GM18526 (cell line): ENCODE data around the gene PRR20D.
"Not testable (repeated sequence)": the region's sequence is repeated elsewhere in the genome, so short reads cannot be mapped to it uniquely, and the experiment has no call there.

ENCODE experiments used
- POLR2A ChIP-seq: IDR thresholded peaks from 3 replicates; pipeline ENCODE4 v1.6.1; 2011; ENCODE audit not compliant: insufficient read length; ENCODE audit errors: extremely low read depth

Gene PRR20D

DNA sequence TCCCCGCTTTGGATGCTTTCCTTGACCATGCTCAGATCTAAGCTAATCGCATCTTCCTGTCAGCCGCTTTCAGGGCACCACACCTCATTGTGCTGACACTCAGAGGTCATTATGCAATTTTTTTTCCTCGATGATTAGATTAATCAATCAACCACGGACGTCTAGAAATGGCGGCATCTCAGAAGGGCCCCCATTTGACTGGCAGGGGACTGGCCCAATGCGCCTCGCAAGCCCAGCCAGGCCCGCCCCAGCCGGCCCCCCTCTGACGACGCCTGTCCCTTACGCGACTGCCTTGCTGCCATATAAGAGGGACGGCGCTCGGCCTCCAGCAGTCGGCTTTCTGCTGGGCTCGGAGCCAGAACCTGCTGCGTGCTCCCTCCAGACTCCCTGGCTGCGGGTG is at the start of gene PRR20D:
TSS of gene PRR20D (plus strand) at position 301 of the 400 bp plus-strand sequence. CDS start 387 bp downstream, outside the sequence.
- not testable (repeated sequence) for TF ChIP-seq POLR2A

DNA sequence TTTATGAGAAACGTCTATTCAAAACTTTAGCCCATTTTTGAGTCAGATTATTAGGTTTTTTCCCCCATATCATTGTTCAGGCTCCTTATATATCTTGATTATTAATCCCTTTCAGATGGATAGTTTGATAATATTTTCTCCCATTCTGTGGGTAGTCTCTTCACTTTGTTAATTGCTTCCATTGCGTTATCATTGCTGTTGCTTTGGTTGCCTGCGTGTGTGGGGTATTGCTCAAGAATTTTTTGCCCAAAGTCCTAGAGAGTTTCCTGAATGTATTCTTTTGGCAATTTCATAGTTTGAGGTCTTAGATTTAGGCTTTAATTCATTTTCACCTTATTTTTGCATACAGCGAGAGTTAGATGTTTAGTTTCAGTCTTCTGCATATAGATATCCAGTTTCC is 45.5 kb upstream of the PRR20D start:
- TF ChIP-seq POLR2A, result no peak

DNA sequence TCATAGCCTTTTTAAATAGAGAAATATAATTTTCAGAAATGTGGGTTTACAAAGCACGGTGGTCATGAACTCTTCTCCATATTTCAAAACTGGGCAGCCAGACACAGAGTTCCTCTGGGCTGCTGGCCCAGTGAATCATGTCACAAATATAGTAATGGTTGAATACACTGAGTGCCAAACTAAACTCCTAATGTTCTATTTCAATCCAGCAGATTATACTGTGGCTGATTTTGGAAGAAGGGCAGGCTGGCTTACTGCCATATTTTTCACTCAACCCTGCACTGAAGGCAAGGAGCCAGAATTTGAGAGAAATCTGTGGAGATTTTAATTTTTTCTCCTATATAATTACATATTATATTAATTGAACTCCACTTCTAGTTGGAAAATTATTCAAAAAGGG is 36.8 kb upstream of the PRR20D start:
- TF ChIP-seq POLR2A, result no peak

DNA sequence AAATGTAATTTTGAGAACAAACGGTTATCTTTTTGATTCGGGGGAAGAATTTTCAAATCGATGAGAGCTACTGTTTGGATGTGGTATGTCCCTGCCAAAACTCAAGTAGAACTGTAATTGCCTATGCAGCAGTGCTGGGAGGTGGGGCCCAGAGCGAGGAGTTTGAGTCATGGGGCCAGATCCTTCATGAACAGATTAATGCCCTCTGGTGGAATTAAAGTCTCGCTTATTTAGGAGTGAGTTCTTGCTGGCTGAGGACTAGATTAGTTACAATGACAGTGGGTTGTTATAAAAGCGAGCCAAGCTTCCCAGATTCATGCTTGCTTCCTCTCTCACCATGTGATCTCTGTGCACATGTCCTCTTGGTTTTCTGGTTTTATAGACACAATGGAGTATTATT is 31.5 kb upstream of the PRR20D start:
- TF ChIP-seq POLR2A, result no peak

DNA sequence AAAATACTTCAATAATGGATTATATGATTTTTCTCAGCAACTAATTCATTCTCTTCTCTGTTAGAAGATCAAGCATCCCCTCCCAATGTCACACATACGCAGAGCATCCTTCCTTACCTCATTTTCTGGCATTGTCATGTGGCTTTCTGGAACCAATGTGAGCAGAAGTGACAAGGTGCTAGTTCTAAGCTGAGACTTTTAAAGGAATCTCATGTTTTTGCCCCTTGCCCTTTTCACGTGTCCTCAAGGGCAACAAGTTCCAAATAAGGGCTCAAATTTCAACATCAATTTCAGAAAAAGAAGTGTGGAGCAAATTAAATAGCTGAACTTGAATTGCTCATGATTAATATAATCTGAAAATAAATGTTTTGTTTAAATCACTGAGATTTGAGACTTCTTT is 24.3 kb upstream of the PRR20D start:
- TF ChIP-seq POLR2A, result no peak

DNA sequence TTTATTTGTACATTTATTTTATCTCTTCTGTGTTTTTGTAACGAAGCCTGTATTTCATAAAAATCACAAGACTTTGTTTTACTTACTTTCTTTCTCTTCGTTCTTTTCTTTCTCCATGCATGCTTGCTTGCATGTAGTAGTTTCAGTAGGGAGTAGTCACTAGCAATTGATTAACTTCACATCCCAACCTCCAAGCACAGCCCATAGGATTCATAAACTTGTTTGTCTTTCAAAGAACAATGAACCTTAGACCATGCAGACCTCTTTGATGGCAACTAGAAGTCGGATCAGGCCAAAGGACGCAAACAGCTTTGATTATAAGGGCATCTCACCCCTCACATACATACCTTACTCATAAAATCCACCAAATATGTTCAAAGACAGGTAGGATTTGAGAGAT is 22.8 kb upstream of the PRR20D start:
- TF ChIP-seq POLR2A, result no peak

DNA sequence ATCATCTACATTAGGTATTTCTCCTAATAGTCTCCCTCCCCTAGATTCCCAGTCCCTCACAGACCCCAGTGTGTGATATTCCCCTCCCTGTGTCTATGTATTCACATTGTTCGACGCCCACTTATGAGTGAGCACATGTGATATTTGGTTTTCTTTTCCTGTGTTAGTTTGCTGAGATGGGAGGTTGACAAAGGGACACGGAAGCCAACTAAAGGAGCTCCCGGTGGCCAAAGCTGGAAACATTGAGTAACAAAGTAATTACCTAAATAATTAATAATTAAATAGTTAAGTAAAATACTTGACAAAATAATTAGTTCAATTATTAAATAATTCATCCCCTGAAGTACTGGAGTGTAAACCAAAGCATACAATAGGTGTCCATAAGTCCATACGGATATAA is 21.4 kb upstream of the PRR20D start:
- TF ChIP-seq POLR2A, result no peak

DNA sequence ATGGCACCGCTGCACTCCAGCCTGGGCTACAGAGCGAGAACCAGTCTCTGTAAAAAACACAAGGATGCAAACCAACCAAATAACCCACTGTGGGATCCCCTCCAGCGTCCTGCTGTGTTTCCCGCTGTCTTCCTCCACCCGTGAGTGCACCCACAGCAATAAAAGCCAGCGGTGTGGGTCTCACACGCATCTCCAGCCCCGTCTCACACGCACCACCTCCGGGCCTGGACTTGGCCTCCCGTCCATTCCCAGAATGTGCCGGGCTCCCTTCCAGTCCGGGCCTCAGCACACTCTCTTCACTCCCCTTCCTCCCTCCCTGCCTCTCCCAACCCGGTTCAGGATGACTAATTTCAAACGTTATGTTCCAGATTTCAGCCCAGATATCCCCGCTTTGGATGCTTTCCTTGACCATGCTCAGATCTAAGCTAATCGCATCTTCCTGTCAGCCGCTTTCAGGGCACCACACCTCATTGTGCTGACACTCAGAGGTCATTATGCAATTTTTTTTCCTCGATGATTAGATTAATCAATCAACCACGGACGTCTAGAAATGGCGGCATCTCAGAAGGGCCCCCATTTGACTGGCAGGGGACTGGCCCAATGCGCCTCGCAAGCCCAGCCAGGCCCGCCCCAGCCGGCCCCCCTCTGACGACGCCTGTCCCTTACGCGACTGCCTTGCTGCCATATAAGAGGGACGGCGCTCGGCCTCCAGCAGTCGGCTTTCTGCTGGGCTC is 20.0 kb upstream of the PRR20D start, which contains the start of gene PRR20A:
TSS of gene PRR20A (plus strand) at position 684 of the 734 bp plus-strand sequence. CDS start 387 bp downstream, outside the sequence.
- TF ChIP-seq POLR2A, result not testable (repeated sequence)

DNA sequence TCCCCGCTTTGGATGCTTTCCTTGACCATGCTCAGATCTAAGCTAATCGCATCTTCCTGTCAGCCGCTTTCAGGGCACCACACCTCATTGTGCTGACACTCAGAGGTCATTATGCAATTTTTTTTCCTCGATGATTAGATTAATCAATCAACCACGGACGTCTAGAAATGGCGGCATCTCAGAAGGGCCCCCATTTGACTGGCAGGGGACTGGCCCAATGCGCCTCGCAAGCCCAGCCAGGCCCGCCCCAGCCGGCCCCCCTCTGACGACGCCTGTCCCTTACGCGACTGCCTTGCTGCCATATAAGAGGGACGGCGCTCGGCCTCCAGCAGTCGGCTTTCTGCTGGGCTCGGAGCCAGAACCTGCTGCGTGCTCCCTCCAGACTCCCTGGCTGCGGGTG is 13.2 kb upstream of the PRR20D start, which contains the start of gene PRR20B:
TSS of gene PRR20B (plus strand) at position 301 of the 400 bp plus-strand sequence. CDS start 387 bp downstream, outside the sequence.
- TF ChIP-seq POLR2A, result not testable (repeated sequence)

DNA sequence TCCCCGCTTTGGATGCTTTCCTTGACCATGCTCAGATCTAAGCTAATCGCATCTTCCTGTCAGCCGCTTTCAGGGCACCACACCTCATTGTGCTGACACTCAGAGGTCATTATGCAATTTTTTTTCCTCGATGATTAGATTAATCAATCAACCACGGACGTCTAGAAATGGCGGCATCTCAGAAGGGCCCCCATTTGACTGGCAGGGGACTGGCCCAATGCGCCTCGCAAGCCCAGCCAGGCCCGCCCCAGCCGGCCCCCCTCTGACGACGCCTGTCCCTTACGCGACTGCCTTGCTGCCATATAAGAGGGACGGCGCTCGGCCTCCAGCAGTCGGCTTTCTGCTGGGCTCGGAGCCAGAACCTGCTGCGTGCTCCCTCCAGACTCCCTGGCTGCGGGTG is 6.7 kb upstream of the PRR20D start, which contains the start of gene PRR20C:
TSS of gene PRR20C (plus strand) at position 301 of the 400 bp plus-strand sequence. CDS start 387 bp downstream, outside the sequence.
- TF ChIP-seq POLR2A, result not testable (repeated sequence)

DNA sequence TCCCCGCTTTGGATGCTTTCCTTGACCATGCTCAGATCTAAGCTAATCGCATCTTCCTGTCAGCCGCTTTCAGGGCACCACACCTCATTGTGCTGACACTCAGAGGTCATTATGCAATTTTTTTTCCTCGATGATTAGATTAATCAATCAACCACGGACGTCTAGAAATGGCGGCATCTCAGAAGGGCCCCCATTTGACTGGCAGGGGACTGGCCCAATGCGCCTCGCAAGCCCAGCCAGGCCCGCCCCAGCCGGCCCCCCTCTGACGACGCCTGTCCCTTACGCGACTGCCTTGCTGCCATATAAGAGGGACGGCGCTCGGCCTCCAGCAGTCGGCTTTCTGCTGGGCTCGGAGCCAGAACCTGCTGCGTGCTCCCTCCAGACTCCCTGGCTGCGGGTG is 6.5 kb downstream of the PRR20D start, which contains the start of gene PRR20E:
TSS of gene PRR20E (plus strand) at position 301 of the 400 bp plus-strand sequence. CDS start 387 bp downstream, outside the sequence.
- not testable (repeated sequence) for TF ChIP-seq POLR2A

DNA sequence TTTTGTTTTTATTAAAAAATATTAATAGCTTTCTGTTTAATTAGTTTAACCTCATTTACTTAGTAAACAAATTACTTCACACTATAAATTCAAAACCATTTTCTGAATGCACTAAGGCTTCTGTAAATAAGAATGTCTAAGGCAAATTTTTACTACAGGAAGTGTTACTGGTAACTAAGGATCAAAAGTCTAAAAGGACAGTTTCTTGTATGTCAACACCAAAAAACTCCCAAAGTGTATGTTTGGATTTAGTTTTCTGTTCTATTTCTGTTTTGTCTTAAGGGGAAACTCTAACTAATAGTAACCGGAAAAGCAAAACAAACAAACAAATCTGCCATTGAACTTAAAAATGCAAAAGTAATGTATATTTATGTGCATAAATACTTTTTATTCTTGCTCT is 31.2 kb downstream of the PRR20D start:
- TF ChIP-seq POLR2A, result no peak

DNA sequence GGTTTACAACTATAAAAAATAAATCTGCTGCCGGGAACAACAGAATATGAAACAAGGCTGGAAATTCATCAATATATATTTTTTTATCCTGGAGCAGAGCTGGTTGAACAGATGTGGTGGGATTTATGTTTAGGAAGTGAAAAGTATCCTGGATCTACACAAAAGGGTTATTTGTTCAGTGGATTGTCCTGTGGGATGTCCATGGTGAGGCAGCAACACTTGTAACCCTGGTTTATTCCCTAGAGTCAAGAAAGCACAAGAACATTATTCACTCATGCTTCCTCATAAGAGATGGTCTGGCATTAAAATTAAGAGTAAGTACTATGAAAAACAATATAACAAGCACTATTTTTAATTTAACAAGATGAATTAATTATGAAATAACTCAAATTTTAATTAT is 52.6 kb downstream of the PRR20D start:
- TF ChIP-seq POLR2A, result no peak
